Tibial nerve (tissue), 4 donors: ENCODE data around the gene BCAN.

Experiments
- EP300 ChIP-seq, 2 donors: sonication (generic); formaldehyde crosslinking; IDR thresholded peaks; one replicate each; pipeline ENCODE4 v1.6.1; 2017; ENCODE audit warnings: antibody characterized with exemption in 2 of 2, mild to moderate bottlenecking in 1 of 2
- POLR2A ChIP-seq, 2 donors: fragments of 450-650 bp; IDR thresholded peaks; one replicate each; pipeline ENCODE4 v1.6.1; 2017; ENCODE audit warnings: antibody characterized with exemption in 2 of 2, mild to moderate bottlenecking in 2 of 2, moderate library complexity in 2 of 2
- TF ChIP-seq, protein P1 (sequence below), 5 experiments: fragments of 200-600 bp in 3 of 5; fragments of 450-650 bp in 2 of 5; sonication (generic) in 3 of 5; IDR thresholded peaks; one replicate each; pipeline ENCODE4 v1.5.1; 2016 to 2019; ENCODE audit warnings: antibody characterized with exemption in 5 of 5, mild to moderate bottlenecking in 3 of 5, moderate library complexity in 2 of 5

DNA sequence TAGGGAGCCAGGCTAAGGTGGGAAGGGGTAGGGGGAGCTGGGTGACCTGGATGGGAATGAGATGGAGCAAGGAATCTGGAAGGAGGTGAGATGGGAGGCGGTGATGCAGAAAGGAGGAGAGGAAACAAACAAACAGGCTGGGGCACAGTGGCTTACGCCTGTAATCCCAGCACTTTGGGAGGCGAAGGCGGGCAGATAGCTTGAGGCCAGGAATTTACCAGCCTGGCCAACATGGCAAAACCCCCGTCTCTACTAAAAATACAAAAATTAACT is 52.7 kb downstream of the BCAN start:
- TF ChIP-seq, protein P1, sequence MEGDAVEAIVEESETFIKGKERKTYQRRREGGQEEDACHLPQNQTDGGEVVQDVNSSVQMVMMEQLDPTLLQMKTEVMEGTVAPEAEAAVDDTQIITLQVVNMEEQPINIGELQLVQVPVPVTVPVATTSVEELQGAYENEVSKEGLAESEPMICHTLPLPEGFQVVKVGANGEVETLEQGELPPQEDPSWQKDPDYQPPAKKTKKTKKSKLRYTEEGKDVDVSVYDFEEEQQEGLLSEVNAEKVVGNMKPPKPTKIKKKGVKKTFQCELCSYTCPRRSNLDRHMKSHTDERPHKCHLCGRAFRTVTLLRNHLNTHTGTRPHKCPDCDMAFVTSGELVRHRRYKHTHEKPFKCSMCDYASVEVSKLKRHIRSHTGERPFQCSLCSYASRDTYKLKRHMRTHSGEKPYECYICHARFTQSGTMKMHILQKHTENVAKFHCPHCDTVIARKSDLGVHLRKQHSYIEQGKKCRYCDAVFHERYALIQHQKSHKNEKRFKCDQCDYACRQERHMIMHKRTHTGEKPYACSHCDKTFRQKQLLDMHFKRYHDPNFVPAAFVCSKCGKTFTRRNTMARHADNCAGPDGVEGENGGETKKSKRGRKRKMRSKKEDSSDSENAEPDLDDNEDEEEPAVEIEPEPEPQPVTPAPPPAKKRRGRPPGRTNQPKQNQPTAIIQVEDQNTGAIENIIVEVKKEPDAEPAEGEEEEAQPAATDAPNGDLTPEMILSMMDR (IDR thresholded peaks at IDR 0.05), result no peak
- TF ChIP-seq EP300 (IDR thresholded peaks at IDR 0.05) (no peak), POLR2A (IDR thresholded peaks at IDR 0.05) (no peak)
